WTC11 (cell line): ENCODE results near the gene TAS2R9. TPM values are rescaled to one million over a fixed set of nuclear protein-coding genes. Genes with fewer than 3 reads are reported as not detected.

Experiments used
- ATAC-seq: fragments of 200-7000 bp; cut with Tn5 transposase; 2 replicates; pipeline ENCODE4 v1.10.0; 2021; ENCODE audit warnings: mild to moderate bottlenecking, moderate library complexity
- CTCF ChIA-PET: fragments of 300-600 bp; sonication (Branson Sonifier 250); formaldehyde crosslinking; loops from one replicate; lab custom pipeline; 2021; ENCODE audit warnings: antibody characterized with exemption; lab: Charles Lee
- POLR2A ChIA-PET: fragments of 350-600 bp; sonication (Branson Sonifier 250); formaldehyde crosslinking; loops from one replicate; lab custom pipeline; 2021; ENCODE audit warnings: antibody characterized with exemption; lab: Charles Lee
- DNase-seq: peaks from one replicate; pipeline ENCODE4 v3.0.0; 2021; ENCODE audit warnings: low spot score
- H3K27ac Mint-ChIP-seq: 2 replicates; pipeline ENCODE4 v1.8.0; 2021; ENCODE audit warnings: mixed read lengths
- H3K27me3 Mint-ChIP-seq: 2 replicates; pipeline ENCODE4 v1.8.0; 2021; ENCODE audit warnings: low read depth, mild to moderate bottlenecking, moderate library complexity, mixed read lengths
- H3K36me3 Mint-ChIP-seq: 2 replicates; pipeline ENCODE4 v1.8.0; 2021; ENCODE audit warnings: mixed read lengths
- H3K4me1 Mint-ChIP-seq: 2 replicates; pipeline ENCODE4 v1.8.0; 2022; ENCODE audit warnings: mixed read lengths
- H3K4me3 Mint-ChIP-seq: 2 replicates; pipeline ENCODE4 v1.8.0; 2021; ENCODE audit warnings: mild to moderate bottlenecking, moderate library complexity, mixed read lengths
- H3K9me3 Mint-ChIP-seq: 2 replicates; pipeline ENCODE4 v1.8.0; 2021; ENCODE audit warnings: mixed read lengths
- ATF1 ChIP-seq: sonication (generic); formaldehyde crosslinking; IDR thresholded peaks from 2 replicates; pipeline ENCODE4 v1.8.1; 2023; ENCODE audit warnings: mild to moderate bottlenecking, moderate library complexity, missing genetic modification reagents
- CREM ChIP-seq: sonication (generic); formaldehyde crosslinking; IDR thresholded peaks from 2 replicates; pipeline ENCODE4 v1.8.1; 2022; ENCODE audit warnings: mild to moderate bottlenecking, missing genetic modification reagents, moderate library complexity
- ETV6 ChIP-seq: sonication (generic); formaldehyde crosslinking; IDR thresholded peaks from 2 replicates; pipeline ENCODE4 v1.8.1; 2022; ENCODE audit warnings: mild to moderate bottlenecking, missing genetic modification reagents
- FOXP1 ChIP-seq: sonication (generic); formaldehyde crosslinking; IDR thresholded peaks from 2 replicates; pipeline ENCODE4 v1.8.0; 2022; ENCODE audit warnings: missing genetic modification reagents, mild to moderate bottlenecking, moderate library complexity, borderline replicate concordance
- MYBL2 ChIP-seq: sonication (generic); formaldehyde crosslinking; IDR thresholded peaks from 2 replicates; pipeline ENCODE4 v1.8.1; 2023; ENCODE audit warnings: mild to moderate bottlenecking, moderate library complexity, missing genetic modification reagents
- NR2C2 ChIP-seq: sonication (generic); formaldehyde crosslinking; IDR thresholded peaks from 2 replicates; pipeline ENCODE4 v1.8.0; 2022; ENCODE audit warnings: mild to moderate bottlenecking, missing genetic modification reagents
- SMAD3 ChIP-seq: sonication (generic); formaldehyde crosslinking; IDR thresholded peaks from 2 replicates; pipeline ENCODE4 v1.8.0; 2022; ENCODE audit warnings: missing genetic modification reagents, mild to moderate bottlenecking, borderline replicate concordance
- SOX15 ChIP-seq: fragments of 250-450 bp; sonication (Bioruptor Pico); IDR thresholded peaks from 2 replicates; pipeline ENCODE4 v1.9.0; 2021; ENCODE audit warnings: mild to moderate bottlenecking
- SP1 ChIP-seq: sonication (generic); formaldehyde crosslinking; conservative IDR thresholded peaks from 2 replicates; pipeline ENCODE4 v1.8.1; 2022; ENCODE audit warnings: missing genetic modification reagents
- ZNF396 ChIP-seq: fragments of 250-450 bp; sonication (Bioruptor Pico); IDR thresholded peaks from 2 replicates; pipeline ENCODE4 v1.8.0; 2021; ENCODE audit warnings: mild to moderate bottlenecking, moderate library complexity, borderline replicate concordance
- total RNA-seq: library from RNA; stranded (reverse); gene quantifications from 3 replicates; pipeline ENCODE4 v1.2.3, GENCODE V29; 2021
- TF ChIP-seq, protein P1 (sequence below): sonication (generic); formaldehyde crosslinking; IDR thresholded peaks from 2 replicates; pipeline ENCODE4 v1.8.0; 2022; ENCODE audit warnings: mild to moderate bottlenecking, missing genetic modification reagents
- TF ChIP-seq, protein P2 (sequence below): sonication (generic); formaldehyde crosslinking; IDR thresholded peaks from 2 replicates; pipeline ENCODE4 v1.8.1; 2023; ENCODE audit warnings: mild to moderate bottlenecking, missing genetic modification reagents
- TF ChIP-seq, protein P3 (sequence below): fragments of 250-450 bp; sonication (Bioruptor Pico); IDR thresholded peaks from 2 replicates; pipeline ENCODE4 v1.9.0; 2021; ENCODE audit warnings: mild to moderate bottlenecking
- TF ChIP-seq, protein P4 (sequence below): fragments of 250-450 bp; sonication (Bioruptor Pico); conservative IDR thresholded peaks from 2 replicates; pipeline ENCODE4 v1.9.0; 2021; ENCODE audit warnings: mild to moderate bottlenecking
- TF ChIP-seq, protein P5 (sequence below): fragments of 250-450 bp; sonication (Bioruptor Pico); IDR thresholded peaks from 2 replicates; pipeline ENCODE4 v1.9.0; 2021; ENCODE audit warnings: mild to moderate bottlenecking, borderline replicate concordance
- TF ChIP-seq, protein P6 (sequence below): sonication (generic); formaldehyde crosslinking; IDR thresholded peaks from 2 replicates; pipeline ENCODE4 v1.8.1; 2023; ENCODE audit warnings: mild to moderate bottlenecking, missing genetic modification reagents, moderate library complexity

Gene TAS2R9
- total RNA-seq, 1 experiment from 2014 or later: not detected

DNA sequence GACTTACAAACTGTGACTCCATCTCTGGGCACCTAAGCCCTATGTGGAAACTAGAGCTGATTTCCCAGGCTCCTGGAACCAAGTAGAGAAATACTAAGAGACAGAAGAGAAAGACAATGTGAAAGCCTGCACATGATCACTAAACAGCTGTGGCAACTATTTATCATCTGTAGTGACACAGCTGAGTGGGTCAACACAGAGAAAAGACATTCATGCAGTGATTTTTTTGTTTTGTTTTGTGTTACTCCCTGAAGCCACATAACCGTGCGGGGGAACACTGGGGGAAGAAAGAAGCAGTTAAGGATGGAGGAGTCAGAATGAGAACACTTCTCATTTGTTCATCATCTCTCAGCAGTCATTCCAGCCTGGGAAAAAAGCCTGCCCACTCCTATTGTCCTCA is 37.8 kb upstream of the TAS2R9 start:
- Mint-ChIP-seq H3K4me1 (peaks cover 8% of the 10 kb centered on the region), H3K27me3 (no peaks in the 10 kb centered on the region), H3K36me3 (0 out of 2 replicates have a peak, but pooled peaks cover 4% of the 10 kb centered on the region), H3K9me3 (no peaks in the 10 kb centered on the region), H3K4me3 (no peak overlapping the region), H3K27ac (no peak overlapping the region)
- ChIA-PET CTCF (no interaction called here), POLR2A (no interaction called here)
- ATAC-seq: no peak
- DNase-seq: no peak
- TF ChIP-seq, protein P1, sequence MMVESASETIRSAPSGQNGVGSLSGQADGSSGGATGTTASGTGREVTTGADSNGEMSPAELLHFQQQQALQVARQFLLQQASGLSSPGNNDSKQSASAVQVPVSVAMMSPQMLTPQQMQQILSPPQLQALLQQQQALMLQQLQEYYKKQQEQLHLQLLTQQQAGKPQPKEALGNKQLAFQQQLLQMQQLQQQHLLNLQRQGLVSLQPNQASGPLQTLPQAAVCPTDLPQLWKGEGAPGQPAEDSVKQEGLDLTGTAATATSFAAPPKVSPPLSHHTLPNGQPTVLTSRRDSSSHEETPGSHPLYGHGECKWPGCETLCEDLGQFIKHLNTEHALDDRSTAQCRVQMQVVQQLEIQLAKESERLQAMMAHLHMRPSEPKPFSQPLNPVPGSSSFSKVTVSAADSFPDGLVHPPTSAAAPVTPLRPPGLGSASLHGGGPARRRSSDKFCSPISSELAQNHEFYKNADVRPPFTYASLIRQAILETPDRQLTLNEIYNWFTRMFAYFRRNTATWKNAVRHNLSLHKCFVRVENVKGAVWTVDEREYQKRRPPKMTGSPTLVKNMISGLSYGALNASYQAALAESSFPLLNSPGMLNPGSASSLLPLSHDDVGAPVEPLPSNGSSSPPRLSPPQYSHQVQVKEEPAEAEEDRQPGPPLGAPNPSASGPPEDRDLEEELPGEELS (CRISPR knock-in tag): no peak
- TF ChIP-seq, protein P2, sequence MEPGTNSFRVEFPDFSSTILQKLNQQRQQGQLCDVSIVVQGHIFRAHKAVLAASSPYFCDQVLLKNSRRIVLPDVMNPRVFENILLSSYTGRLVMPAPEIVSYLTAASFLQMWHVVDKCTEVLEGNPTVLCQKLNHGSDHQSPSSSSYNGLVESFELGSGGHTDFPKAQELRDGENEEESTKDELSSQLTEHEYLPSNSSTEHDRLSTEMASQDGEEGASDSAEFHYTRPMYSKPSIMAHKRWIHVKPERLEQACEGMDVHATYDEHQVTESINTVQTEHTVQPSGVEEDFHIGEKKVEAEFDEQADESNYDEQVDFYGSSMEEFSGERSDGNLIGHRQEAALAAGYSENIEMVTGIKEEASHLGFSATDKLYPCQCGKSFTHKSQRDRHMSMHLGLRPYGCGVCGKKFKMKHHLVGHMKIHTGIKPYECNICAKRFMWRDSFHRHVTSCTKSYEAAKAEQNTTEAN (CRISPR knock-in tag): no peak
- no peak for TF ChIP-seq ZNF396 (CRISPR knock-in tag)
- no peak for TF ChIP-seq SMAD3 (CRISPR knock-in tag)
- TF ChIP-seq ETV6 (CRISPR knock-in tag): no peak
- TF ChIP-seq, protein P3, sequence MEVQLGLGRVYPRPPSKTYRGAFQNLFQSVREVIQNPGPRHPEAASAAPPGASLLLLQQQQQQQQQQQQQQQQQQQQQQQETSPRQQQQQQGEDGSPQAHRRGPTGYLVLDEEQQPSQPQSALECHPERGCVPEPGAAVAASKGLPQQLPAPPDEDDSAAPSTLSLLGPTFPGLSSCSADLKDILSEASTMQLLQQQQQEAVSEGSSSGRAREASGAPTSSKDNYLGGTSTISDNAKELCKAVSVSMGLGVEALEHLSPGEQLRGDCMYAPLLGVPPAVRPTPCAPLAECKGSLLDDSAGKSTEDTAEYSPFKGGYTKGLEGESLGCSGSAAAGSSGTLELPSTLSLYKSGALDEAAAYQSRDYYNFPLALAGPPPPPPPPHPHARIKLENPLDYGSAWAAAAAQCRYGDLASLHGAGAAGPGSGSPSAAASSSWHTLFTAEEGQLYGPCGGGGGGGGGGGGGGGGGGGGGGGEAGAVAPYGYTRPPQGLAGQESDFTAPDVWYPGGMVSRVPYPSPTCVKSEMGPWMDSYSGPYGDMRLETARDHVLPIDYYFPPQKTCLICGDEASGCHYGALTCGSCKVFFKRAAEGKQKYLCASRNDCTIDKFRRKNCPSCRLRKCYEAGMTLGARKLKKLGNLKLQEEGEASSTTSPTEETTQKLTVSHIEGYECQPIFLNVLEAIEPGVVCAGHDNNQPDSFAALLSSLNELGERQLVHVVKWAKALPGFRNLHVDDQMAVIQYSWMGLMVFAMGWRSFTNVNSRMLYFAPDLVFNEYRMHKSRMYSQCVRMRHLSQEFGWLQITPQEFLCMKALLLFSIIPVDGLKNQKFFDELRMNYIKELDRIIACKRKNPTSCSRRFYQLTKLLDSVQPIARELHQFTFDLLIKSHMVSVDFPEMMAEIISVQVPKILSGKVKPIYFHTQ: no peak
- no peak for TF ChIP-seq SP1
- TF ChIP-seq FOXP1 (CRISPR knock-in tag): no peak
- TF ChIP-seq, protein P4, sequence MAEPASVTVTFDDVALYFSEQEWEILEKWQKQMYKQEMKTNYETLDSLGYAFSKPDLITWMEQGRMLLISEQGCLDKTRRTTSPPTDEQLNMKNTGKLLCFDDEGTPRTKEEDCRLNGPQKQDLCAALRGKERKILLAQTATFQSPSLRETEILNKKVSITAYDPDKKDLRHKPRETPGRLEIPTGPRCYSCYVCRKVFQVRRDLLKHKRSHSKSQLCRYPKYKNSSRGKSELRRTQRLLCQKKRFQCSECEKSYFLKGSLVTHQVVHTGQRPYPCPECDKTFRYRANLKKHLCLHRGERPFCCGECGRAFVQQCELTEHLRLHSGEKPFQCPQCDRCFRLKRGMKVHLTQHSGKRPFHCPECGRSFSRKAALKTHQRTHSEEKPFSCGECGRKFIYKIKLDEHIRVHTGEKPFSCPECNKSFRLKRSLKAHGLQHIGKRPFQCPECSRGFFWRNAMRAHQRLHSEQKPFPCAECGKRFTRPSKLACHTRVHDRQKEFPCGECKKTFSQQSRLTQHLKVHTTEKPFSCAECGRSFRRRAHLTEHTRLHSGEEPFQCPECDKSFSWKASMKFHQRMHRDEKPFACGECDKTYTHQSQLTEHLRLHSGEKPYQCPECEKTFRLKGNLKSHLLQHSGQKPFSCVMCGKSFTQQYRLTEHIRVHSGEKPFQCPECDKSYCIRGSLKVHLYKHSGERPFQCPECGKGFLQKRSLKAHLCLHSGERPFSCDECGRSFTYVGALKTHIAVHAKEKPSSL: no peak
- TF ChIP-seq CREM (CRISPR knock-in tag): no peak
- TF ChIP-seq MYBL2: no peak
- TF ChIP-seq, protein P5, sequence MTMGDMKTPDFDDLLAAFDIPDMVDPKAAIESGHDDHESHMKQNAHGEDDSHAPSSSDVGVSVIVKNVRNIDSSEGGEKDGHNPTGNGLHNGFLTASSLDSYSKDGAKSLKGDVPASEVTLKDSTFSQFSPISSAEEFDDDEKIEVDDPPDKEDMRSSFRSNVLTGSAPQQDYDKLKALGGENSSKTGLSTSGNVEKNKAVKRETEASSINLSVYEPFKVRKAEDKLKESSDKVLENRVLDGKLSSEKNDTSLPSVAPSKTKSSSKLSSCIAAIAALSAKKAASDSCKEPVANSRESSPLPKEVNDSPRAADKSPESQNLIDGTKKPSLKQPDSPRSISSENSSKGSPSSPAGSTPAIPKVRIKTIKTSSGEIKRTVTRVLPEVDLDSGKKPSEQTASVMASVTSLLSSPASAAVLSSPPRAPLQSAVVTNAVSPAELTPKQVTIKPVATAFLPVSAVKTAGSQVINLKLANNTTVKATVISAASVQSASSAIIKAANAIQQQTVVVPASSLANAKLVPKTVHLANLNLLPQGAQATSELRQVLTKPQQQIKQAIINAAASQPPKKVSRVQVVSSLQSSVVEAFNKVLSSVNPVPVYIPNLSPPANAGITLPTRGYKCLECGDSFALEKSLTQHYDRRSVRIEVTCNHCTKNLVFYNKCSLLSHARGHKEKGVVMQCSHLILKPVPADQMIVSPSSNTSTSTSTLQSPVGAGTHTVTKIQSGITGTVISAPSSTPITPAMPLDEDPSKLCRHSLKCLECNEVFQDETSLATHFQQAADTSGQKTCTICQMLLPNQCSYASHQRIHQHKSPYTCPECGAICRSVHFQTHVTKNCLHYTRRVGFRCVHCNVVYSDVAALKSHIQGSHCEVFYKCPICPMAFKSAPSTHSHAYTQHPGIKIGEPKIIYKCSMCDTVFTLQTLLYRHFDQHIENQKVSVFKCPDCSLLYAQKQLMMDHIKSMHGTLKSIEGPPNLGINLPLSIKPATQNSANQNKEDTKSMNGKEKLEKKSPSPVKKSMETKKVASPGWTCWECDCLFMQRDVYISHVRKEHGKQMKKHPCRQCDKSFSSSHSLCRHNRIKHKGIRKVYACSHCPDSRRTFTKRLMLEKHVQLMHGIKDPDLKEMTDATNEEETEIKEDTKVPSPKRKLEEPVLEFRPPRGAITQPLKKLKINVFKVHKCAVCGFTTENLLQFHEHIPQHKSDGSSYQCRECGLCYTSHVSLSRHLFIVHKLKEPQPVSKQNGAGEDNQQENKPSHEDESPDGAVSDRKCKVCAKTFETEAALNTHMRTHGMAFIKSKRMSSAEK (CRISPR knock-in tag): no peak
- no peak for TF ChIP-seq ATF1
- TF ChIP-seq, protein P6, sequence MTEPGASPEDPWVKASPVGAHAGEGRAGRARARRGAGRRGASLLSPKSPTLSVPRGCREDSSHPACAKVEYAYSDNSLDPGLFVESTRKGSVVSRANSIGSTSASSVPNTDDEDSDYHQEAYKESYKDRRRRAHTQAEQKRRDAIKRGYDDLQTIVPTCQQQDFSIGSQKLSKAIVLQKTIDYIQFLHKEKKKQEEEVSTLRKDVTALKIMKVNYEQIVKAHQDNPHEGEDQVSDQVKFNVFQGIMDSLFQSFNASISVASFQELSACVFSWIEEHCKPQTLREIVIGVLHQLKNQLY (CRISPR knock-in tag): no peak
- no peak for TF ChIP-seq NR2C2 (CRISPR knock-in tag)
- no peak for TF ChIP-seq SOX15
